HEK293 (cell line): ENCODE data around the gene EGR4.

ENCODE experiments used
- CTCF ChIA-PET: fragments of 350-600 bp; formaldehyde crosslinking; extraction: SDS; loops from one replicate; lab custom pipeline; 2021; ENCODE audit warnings: antibody characterized with exemption; lab: Yijun Ruan, JAX
- POLR2A ChIA-PET: fragments of 300-600 bp; formaldehyde crosslinking; extraction: SDS; loops from one replicate; lab custom pipeline; 2020; ENCODE audit warnings: antibody characterized with exemption, inconsistent platforms; lab: Yijun Ruan, JAX
- H3K27ac ChIP-seq: fragments of 200-500 bp; sonication (Bioruptor generic); 2 replicates; pipeline ENCODE4 v1.5.1; 2014; ENCODE audit warnings: low read depth, low read length, control low read depth, inconsistent platforms; ENCODE audit errors: extremely low read depth
- H3K36me3 ChIP-seq, 2 experiments: fragments of 200-500 bp in 1 of 2; sonication (Bioruptor generic) in 1 of 2; 1 replicate in 1 of 2; 2 replicates in 1 of 2; pipeline ENCODE4 v1.5.1; 2014 to 2017; ENCODE audit warnings: inconsistent platforms in 2 of 2, low read length in 2 of 2; ENCODE audit not compliant: control insufficient read depth in 2 of 2, insufficient read depth in 1 of 2
- H3K4me1 ChIP-seq: fragments of 200-500 bp; sonication (Bioruptor generic); 2 replicates; pipeline ENCODE4 v1.5.1; 2014; ENCODE audit warnings: mild to moderate bottlenecking, low read length, inconsistent platforms; ENCODE audit not compliant: control insufficient read depth, insufficient read depth
- H3K4me3 ChIP-seq: 2 replicates; pipeline ENCODE4 v1.5.1; 2011; ENCODE audit warnings: low read depth, mild to moderate bottlenecking, control low read depth, low read length, moderate library complexity
- H3K9me3 ChIP-seq: fragments of 200-500 bp; sonication (Bioruptor generic); 2 replicates; pipeline ENCODE4 v1.5.1; 2014; ENCODE audit warnings: low read depth, low read length, inconsistent platforms; ENCODE audit not compliant: control insufficient read depth, insufficient read depth
- ATF2 ChIP-seq: fragments of 450-650 bp; formaldehyde crosslinking; IDR thresholded peaks from 2 replicates; pipeline ENCODE4 v1.5.1; 2016; ENCODE audit warnings: missing biosample characterization, missing genetic modification characterization, low read depth
- CTCF ChIP-seq: fragments of 450-650 bp; formaldehyde crosslinking; IDR thresholded peaks from 2 replicates; pipeline ENCODE4 v1.5.1; 2016; ENCODE audit warnings: missing biosample characterization, missing genetic modification characterization
- KLF8 ChIP-seq: fragments of 450-650 bp; formaldehyde crosslinking; IDR thresholded peaks from 2 replicates; pipeline ENCODE4 v1.5.1; 2016; ENCODE audit warnings: missing biosample characterization, missing genetic modification characterization
- MZF1 ChIP-seq: fragments of 450-650 bp; formaldehyde crosslinking; IDR thresholded peaks from 2 replicates; pipeline ENCODE4 v1.5.1; 2017; ENCODE audit warnings: missing biosample characterization, missing genetic modification characterization, borderline replicate concordance
- PATZ1 ChIP-seq: fragments of 450-650 bp; formaldehyde crosslinking; IDR thresholded peaks from 2 replicates; pipeline ENCODE4 v1.5.1; 2016; ENCODE audit warnings: missing biosample characterization, missing genetic modification characterization
- SP3 ChIP-seq: fragments of 450-650 bp; formaldehyde crosslinking; IDR thresholded peaks from 2 replicates; pipeline ENCODE4 v1.5.1; 2016; ENCODE audit warnings: missing biosample characterization, missing genetic modification characterization
- ZBTB11 ChIP-seq: fragments of 450-650 bp; formaldehyde crosslinking; conservative IDR thresholded peaks from 2 replicates; pipeline ENCODE4 v1.5.1; 2016; ENCODE audit warnings: low read depth, missing biosample characterization, missing genetic modification characterization
- ZBTB17 ChIP-seq: fragments of 450-650 bp; formaldehyde crosslinking; IDR thresholded peaks from 2 replicates; pipeline ENCODE4 v1.5.1; 2016; ENCODE audit warnings: missing biosample characterization, missing genetic modification characterization
- ZBTB8A ChIP-seq: fragments of 450-650 bp; formaldehyde crosslinking; IDR thresholded peaks from 2 replicates; pipeline ENCODE4 v1.5.1; 2016; ENCODE audit warnings: missing biosample characterization, missing genetic modification characterization
- ZNF148 ChIP-seq: fragments of 450-650 bp; formaldehyde crosslinking; IDR thresholded peaks from 2 replicates; pipeline ENCODE4 v1.5.0; 2017; ENCODE audit warnings: missing biosample characterization, missing genetic modification characterization, borderline replicate concordance
- ZNF157 ChIP-seq: fragments of 450-650 bp; formaldehyde crosslinking; IDR thresholded peaks from 2 replicates; pipeline ENCODE4 v1.5.1; 2016; ENCODE audit warnings: missing biosample characterization, missing genetic modification characterization
- ZNF341 ChIP-seq: fragments of 450-650 bp; formaldehyde crosslinking; IDR thresholded peaks from 2 replicates; pipeline ENCODE4; 2016; ENCODE audit warnings: low read depth, missing biosample characterization, missing genetic modification characterization
- ZNF624 ChIP-seq: fragments of 450-650 bp; formaldehyde crosslinking; IDR thresholded peaks from 2 replicates; pipeline ENCODE4 v1.5.1; 2017; ENCODE audit warnings: missing biosample characterization, missing genetic modification characterization
- ZNF654 ChIP-seq: fragments of 450-650 bp; formaldehyde crosslinking; IDR thresholded peaks from 2 replicates; pipeline ENCODE4 v1.5.1; 2016; ENCODE audit warnings: low read depth, missing biosample characterization, missing genetic modification characterization
- ZNF660 ChIP-seq: fragments of 450-650 bp; IDR thresholded peaks from 2 replicates; pipeline ENCODE4 v1.5.1; 2018; ENCODE audit warnings: missing biosample characterization, mild to moderate bottlenecking, missing genetic modification characterization

Gene EGR4

GRCh38 chr2:73291093-73291460 is 2.3 kb downstream of the EGR4 start (continued):
- TF ChIP-seq ZNF148 (tag by site-specific recombination) = no peak
- 0 out of 2 replicates have a peak, but pooled peaks have one; percentile 25 for TF ChIP-seq PATZ1
- TF ChIP-seq ZBTB8A = peak; percentile 47
- 0 out of 2 replicates have a peak, but pooled peaks have one; percentile 40 for TF ChIP-seq SP3 (tag by site-specific recombination)

GRCh38 chr2:73290049-73290839 is 3.1 kb downstream of the EGR4 start:
- POLR2A ChIA-PET = interaction anchor here (0.6 to 3.3 kb wide), 3 partner anchors 34 to 56 kb away, joined by 3 to 12 read pairs (median 5); partner anchors contain the start of genes CCT7 and PRADC1
- no peak overlapping the region for H3K27ac ChIP-seq
- peaks cover 4% of the 10 kb centered on the region; the same call in 1 of the 2 replicates for H3K4me1 ChIP-seq
- H3K4me3 ChIP-seq = no peak overlapping the region
- TF ChIP-seq ZNF654 (tag by site-specific recombination) (peak; percentile 27), ZNF157 (tag by site-specific recombination) (no peak), CTCF (peak; percentile 49; the same call in 1 of the 2 replicates), ZNF660 (tag by site-specific recombination) (0 out of 2 replicates have a peak, but pooled peaks have one; percentile 32), ZBTB17 (tag by site-specific recombination) (no peak)
- CTCF ChIA-PET = interaction anchor here (0.6 to 3.4 kb wide), 28 partner anchors 9 to 284 kb away, joined by 3 to 23 read pairs (median 4); partner anchors contain the start of gene PRADC1
- no peaks in the 10 kb centered on the region for H3K9me3 ChIP-seq
- no peaks in the 10 kb centered on the region for H3K36me3 ChIP-seq

- POLR2A ChIA-PET = interaction anchor here (3.3 kb wide), 1 partner anchor 56 kb away, joined by 12 read pairs; the partner anchor contains the start of genes CCT7 and PRADC1
- CTCF ChIA-PET = interaction anchor here (0.6 to 3.4 kb wide), 9 partner anchors 8 to 116 kb away, joined by 3 to 23 read pairs (median 4); no protein-coding TSS in a partner anchor
These were observed 4.0 kb downstream of the EGR4 start for GRCh38 chr2:73289304-73289703.

GRCh38 chr2:73286134-73286655 is 7.2 kb downstream of the EGR4 start:
- H3K4me1 ChIP-seq = peaks cover 8% of the 10 kb centered on the region
- no peak overlapping the region for H3K4me3 ChIP-seq
- ChIA-PET CTCF (no interaction called here), POLR2A (interaction anchor here (1.8 kb wide), 1 partner anchor 53 kb away, joined by 9 read pairs; the partner anchor contains the start of genes CCT7 and PRADC1)
- H3K36me3 ChIP-seq = peaks cover 0 to 2% of the 10 kb centered on the region in 2 experiments; a peak in 1 of 3 replicates
- no peaks in the 10 kb centered on the region for H3K9me3 ChIP-seq
- no peak overlapping the region for H3K27ac ChIP-seq
- no peak for TF ChIP-seq ZBTB11 (tag by site-specific recombination)
- TF ChIP-seq ZNF660 (tag by site-specific recombination) = no peak
- no peak for TF ChIP-seq ZNF341 (tag by site-specific recombination)
- no peak for TF ChIP-seq KLF8 (tag by site-specific recombination)
- TF ChIP-seq ATF2 (tag by site-specific recombination) = no peak
- TF ChIP-seq MZF1 (tag by site-specific recombination) = no peak

More at GRCh38 chr2:73289304-73289703, 4.0 kb downstream of the EGR4 start:
- no peak for TF ChIP-seq ZNF624 (tag by site-specific recombination)
- Histone ChIP-seq H3K9me3 (no peaks in the 10 kb centered on the region), H3K4me1 (peaks cover 4% of the 10 kb centered on the region; the same call in 1 of the 2 replicates), H3K4me3 (no peak overlapping the region), H3K36me3 (no peaks in the 10 kb centered on the region), H3K27ac (no peak overlapping the region)
